Measurements from ENCODE around the gene USP22. TPM values are rescaled to one million over a fixed set of nuclear protein-coding genes. Genes with fewer than 3 reads are reported as not detected.

Gene USP22
- total RNA-seq, 1 donor from 2014 or later, result 268 TPM

DNA sequence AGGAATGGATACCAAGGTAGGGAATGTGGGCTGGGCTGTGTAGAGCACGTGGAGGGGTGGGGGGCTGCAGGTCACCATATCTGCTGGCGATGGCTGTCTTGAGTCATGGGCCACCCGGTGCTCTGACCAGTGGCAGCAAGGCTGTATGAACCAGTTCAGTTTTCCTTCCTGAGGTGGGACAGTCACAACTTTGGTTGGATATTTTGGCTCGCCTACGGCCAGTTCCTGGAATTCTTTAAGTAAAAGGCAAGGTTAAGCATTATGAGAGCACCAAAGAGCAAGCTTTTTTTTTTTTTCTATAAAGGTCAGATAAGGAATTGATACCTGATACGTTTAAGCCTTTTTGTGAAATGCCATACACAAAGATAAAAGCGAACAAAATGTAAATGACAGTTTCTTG lies 81.9 kb downstream of the USP22 start:
- DNase-seq (ENCODE audit: low read depth), result no peak

GRCh38 chr17:20955427-20956323 lies 87.1 kb downstream of the USP22 start:
- DNase-seq (ENCODE audit: low read depth), result peak; percentile 88

GRCh38 chr17:20954794-20955193 lies 88.0 kb downstream of the USP22 start:
- peak; percentile 45 for DNase-seq (ENCODE audit: low read depth)

DNA sequence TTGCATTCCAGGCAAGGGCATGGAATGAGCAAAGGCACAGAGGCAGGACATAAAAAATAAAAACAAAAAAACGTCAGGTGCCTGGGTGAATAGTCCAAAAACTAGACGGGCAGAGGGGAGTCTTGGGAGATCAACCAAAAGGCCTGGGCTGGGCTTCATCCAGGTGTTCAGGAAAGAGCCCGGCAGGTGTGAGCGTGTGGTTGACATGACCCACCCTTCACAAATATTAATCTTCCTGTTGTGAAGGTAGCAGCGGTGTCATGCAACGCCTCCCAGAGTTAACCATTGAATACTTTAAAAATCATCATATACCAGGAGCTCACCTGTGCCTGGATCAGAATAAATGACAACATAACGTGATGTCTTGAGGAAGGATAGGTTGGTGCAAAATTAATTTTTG lies 90.6 kb downstream of the USP22 start:
- no peak for DNase-seq (ENCODE audit: low read depth)

Other genes starting within 250 kb of the USP22 start
- gene DHRS7B, start 84.0 kb upstream of the USP22 start, total RNA-seq, result 22.0 and 38.3 TPM in 2 replicates
- gene TMEM11, start 171.2 kb upstream of the USP22 start, total RNA-seq, result 26.3 and 44.3 TPM in 2 replicates
- 24.9 and 25.8 TPM in 2 replicates for gene NATD1, start 210.4 kb upstream of the USP22 start, total RNA-seq
- 23.2 and 25.8 TPM in 2 replicates for gene MAP2K3, start 241.7 kb upstream of the USP22 start, total RNA-seq

All from myocyte (in vitro differentiated cells).